Lower leg skin (tissue), 4 donors: ENCODE results near the gene CEBPA. TPM values are rescaled to one million over a fixed set of nuclear protein-coding genes. Genes with fewer than 3 reads are reported as not detected.
"Not testable (repeated sequence)": the region's sequence is repeated elsewhere in the genome, so short reads cannot be mapped to it uniquely, and the experiment has no call there.

Experiments
- DNase-seq, 2 donors: peaks; one replicate each; pipeline ENCODE4 v3.0.0-alpha.2; 2019; ENCODE audit warnings: low spot score in 2 of 2
- H3K4me3 ChIP-seq: fragments of 200-600 bp; sonication (generic); 2 replicates; pipeline ENCODE4 v1.5.1; 2017; ENCODE audit warnings: mild to moderate bottlenecking, low read depth; ENCODE audit not compliant: poor library complexity, severe bottlenecking
- CTCF ChIP-seq, 3 donors: fragments of 450-650 bp; IDR thresholded peaks; one replicate each; pipeline ENCODE4 v1.5.1; 2016; ENCODE audit warnings: antibody characterized with exemption in 3 of 3, mild to moderate bottlenecking in 3 of 3, moderate library complexity in 2 of 3
- POLR2A ChIP-seq, 2 donors: fragments of 450-650 bp; IDR thresholded peaks; one replicate each; pipeline ENCODE4 v1.6.1; 2016 to 2017; ENCODE audit warnings: antibody characterized with exemption in 2 of 2, mild to moderate bottlenecking in 1 of 2, moderate library complexity in 1 of 2
- WGBS, 2 donors: methylation state at CpG; one replicate each; pipeline ENCODE4 v1.1.5; 2018; 5-methylcytosine and 5-hydroxymethylcytosine counted together
- intact Hi-C: fragments of 100-400 bp; cut with DNase I; formaldehyde crosslinking; loops from one replicate; pipeline ENCODE4 v1.15.0; 2023; ENCODE audit warnings: low total_unique reads
- total RNA-seq, 4 donors: library from RNA; depleted of rRNA; stranded (reverse); fragments of >200 nt; gene quantifications; one replicate each; pipeline ENCODE4 v1.1.0, GENCODE V29; 2016

CEBPA gene
- total RNA-seq, 4 donors from 2014 or later, result 228 to 297 (median 255) TPM

DNA sequence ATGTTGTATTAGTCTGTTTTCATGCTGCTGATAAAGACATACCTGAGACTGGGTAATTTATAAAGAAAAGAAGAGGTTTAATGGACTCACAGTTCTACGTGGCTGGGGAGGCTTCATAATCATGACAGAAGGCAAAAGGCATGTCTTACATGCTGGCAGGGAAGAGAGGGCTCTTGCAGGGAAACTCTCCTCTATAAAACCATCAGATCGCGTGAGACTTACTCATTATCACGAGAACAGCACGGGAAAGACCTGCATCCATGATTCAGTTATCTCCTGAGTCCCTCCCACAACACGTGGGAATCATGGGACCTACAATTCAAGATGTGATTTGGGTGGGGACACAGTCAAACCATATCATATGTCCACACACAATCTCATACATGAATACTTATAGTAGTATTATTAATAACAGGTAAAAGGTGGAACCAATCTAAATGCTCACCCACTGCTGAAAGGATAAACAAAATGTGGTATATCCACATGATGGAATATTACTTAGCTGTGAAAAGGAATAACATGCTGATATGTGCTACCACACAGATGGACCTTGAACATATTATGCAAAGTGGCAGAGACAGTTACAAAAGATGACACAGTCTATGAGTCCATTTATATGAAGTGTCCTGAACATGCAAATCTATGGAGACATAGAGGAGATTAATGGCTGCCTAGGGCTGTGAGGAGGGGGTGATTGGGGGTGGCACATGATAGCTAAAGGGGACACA is 20.9 kb upstream of the CEBPA start:
- H3K4me3 ChIP-seq, result no peak overlapping the region
- TF ChIP-seq POLR2A (IDR thresholded peaks at IDR 0.05) (no peak), CTCF (IDR thresholded peaks at IDR 0.05) (no peak)
- intact Hi-C loops, result no loop called here
- WGBS, 2 donors, result 85 to 88% methylated on average over 6 of the region's 6 CpGs
- no peak for DNase-seq

- no peak for TF ChIP-seq CTCF (IDR thresholded peaks at IDR 0.05)
- TF ChIP-seq POLR2A (IDR thresholded peaks at IDR 0.05), result no peak
- WGBS, 2 donors, result 91 to 100% methylated on average over 1 of the region's 1 CpG
- DNase-seq, result no peak
- intact Hi-C loops, result no loop called here
- H3K4me3 ChIP-seq, result no peak overlapping the region
These were observed 18.3 kb upstream of the CEBPA start for GRCh38 chr19:33320636-33321035.

GRCh38 chr19:33317991-33318390 is 15.7 kb upstream of the CEBPA start:
- WGBS, 2 donors, result 93 to 96% methylated on average over 4 of the region's 4 CpGs
- H3K4me3 ChIP-seq, intact Hi-C loops, DNase-seq: not testable (repeated sequence)

DNA sequence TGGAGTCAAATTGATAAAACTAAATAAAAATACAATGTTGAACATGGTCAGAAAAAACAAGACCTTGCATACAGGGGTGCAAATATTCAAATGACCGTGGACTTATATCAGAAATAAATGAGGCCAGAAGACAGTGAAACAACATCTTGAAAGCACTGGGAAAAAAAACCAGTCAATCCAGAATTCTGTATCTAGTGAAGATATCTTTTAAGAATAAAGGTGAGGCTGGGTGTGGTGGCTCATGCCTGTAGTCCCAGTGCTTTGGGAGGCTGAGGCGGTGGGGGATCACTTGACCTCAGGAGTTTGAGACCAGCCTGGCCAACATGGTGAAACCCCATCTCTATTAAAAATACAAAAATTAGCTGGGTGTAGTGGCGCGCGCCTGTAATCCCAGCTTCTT is 15.2 kb upstream of the CEBPA start:
- no peak overlapping the region for H3K4me3 ChIP-seq
- TF ChIP-seq CTCF (IDR thresholded peaks at IDR 0.05) (no peak), POLR2A (IDR thresholded peaks at IDR 0.05) (no peak)
- WGBS, 2 donors, result 81 to 87% methylated on average over 5 of the region's 5 CpGs
- intact Hi-C loops, result no loop called here
- DNase-seq, result no peak

DNA sequence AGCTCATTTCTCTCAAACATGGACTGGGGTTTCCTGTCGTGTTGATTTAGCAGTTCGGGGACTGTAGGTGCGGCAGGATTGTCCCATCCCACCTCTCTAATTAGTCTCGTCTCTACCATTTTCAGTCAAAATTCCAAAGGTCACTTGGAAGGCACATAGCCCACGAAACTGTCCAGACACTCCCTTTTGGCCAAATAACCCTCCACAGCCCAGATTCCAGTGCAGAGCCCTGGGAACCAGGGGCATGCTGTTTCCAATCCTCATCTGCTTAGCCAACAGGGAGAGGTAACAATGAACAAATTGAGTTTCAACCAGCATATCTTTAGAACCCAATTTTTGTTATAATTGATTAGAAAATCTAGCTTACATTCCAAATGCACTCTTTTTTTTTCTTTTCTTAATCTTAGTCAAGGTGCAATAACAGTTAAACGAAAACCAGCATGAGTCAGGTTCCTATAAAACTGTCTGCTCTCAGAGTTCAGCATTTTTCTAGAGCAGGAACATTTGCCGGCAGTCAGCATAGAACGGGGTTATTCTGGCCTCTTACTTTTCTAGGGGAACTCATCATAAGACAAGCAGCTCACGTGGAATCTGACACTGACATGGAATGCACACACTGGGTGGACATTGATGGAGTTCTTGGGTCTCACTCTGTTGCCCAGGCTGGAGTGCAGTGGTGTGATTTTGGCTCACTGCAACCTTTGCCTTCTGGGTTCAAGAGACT is 14.4 kb upstream of the CEBPA start:
- no peak for TF ChIP-seq POLR2A (IDR thresholded peaks at IDR 0.05)
- no peak for TF ChIP-seq CTCF (IDR thresholded peaks at IDR 0.05)
- intact Hi-C loops, result no loop called here

DNA sequence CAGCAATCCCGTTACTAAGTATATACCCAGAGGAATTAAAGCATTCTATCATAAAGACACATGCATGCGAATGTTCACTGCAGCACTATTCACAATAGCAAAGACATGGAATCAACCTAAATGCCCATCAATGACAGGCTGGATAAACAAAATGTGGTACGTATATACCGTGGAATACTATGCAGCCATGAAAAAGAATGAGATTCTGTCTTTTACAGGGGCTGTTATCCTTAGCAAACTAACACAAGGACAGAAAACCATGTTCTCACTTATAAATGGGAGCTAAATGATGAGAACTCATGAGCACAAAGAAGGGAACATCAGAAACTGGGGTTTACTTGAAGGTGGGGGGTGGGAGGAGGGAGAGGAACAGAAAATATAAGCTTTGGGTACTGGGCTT is 10.5 kb upstream of the CEBPA start:
- DNase-seq, H3K4me3 ChIP-seq, intact Hi-C loops: not testable (repeated sequence)
- 82 to 84% methylated on average over 4 of the region's 4 CpGs for WGBS, 2 donors

More for the DNA sequence above, 14.4 kb upstream of the CEBPA start:
- DNase-seq, result no peak
- 60 to 63% methylated on average over 9 of the region's 9 CpGs for WGBS, 2 donors
- H3K4me3 ChIP-seq, result no peak overlapping the region
